Caki2 (cell line): ENCODE measurements around the gene VEGFA. TPM values are rescaled to one million over a fixed set of nuclear protein-coding genes. Genes with fewer than 3 reads are reported as not detected.

Source experiments
- DNase-seq: peaks from one replicate; pipeline ENCODE4 v3.0.0-alpha.2; 2015; ENCODE audit warnings: low read depth
- in situ Hi-C: cut with HindIII; loops from 2 replicates; pipeline ENCODE4 v1.10.0; 2016; ENCODE audit warnings: low sequenced_read_pairs, low pct_unique_long_range_greater_than_20kb, mixed read lengths
- total RNA-seq: library from RNA; depleted of rRNA; stranded (reverse); fragments of >200 nt; shearing (Covaris generic); gene quantifications from 2 replicates; pipeline ENCODE4 v1.2.3, GENCODE V29; 2014; ENCODE audit warnings: low replicate concordance

VEGFA gene
- total RNA-seq, 1 experiment from 2014 or later, result 40.0 TPM

- in situ Hi-C loops, result no loop called here
- DNase-seq, result no peak
Measured at GRCh38 chr6:43793154-43793874, 23.3 kb downstream of the VEGFA start.

- DNase-seq, result no peak
- in situ Hi-C loops, result no loop called here
Measured at GRCh38 chr6:43793875-43794242, 23.8 kb downstream of the VEGFA start.

GRCh38 chr6:43795421-43795820 lies 25.4 kb downstream of the VEGFA start:
- no peak for DNase-seq
- in situ Hi-C loops, result no loop called here

- in situ Hi-C loops, result no loop called here
- DNase-seq, result no peak
Measured at GRCh38 chr6:43796168-43796567, 26.2 kb downstream of the VEGFA start.

- no peak for DNase-seq
- in situ Hi-C loops, result no loop called here
Measured at GRCh38 chr6:43796903-43797890, 27.2 kb downstream of the VEGFA start.

GRCh38 chr6:43797919-43798318 lies 27.9 kb downstream of the VEGFA start:
- DNase-seq, result no peak
- in situ Hi-C loops, result no loop called here

- DNase-seq, result peak; percentile 94
- in situ Hi-C loops, result no loop called here
Measured at GRCh38 chr6:43798688-43799444, 28.9 kb downstream of the VEGFA start.

GRCh38 chr6:43799551-43800297 lies 29.7 kb downstream of the VEGFA start:
- in situ Hi-C loops, result no loop called here
- DNase-seq, result no peak

GRCh38 chr6:43800298-43800623 lies 30.2 kb downstream of the VEGFA start:
- in situ Hi-C loops, result no loop called here

GRCh38 chr6:43800746-43801494 lies 30.9 kb downstream of the VEGFA start:
- in situ Hi-C loops, result no loop called here
- DNase-seq, result no peak

More at GRCh38 chr6:43800298-43800623, 30.2 kb downstream of the VEGFA start:
- no peak for DNase-seq

- DNase-seq, result no peak
- in situ Hi-C loops, result no loop called here
Measured at GRCh38 chr6:43801495-43802181, 31.6 kb downstream of the VEGFA start.

- no peak for DNase-seq
- in situ Hi-C loops, result no loop called here
Measured at GRCh38 chr6:43803055-43803782, 33.2 kb downstream of the VEGFA start.

GRCh38 chr6:43803783-43804549 lies 34.0 kb downstream of the VEGFA start:
- in situ Hi-C loops, result no loop called here
- DNase-seq, result peak; percentile 78

- in situ Hi-C loops, result no loop called here
- no peak for DNase-seq
Measured at GRCh38 chr6:43804550-43805223, 34.7 kb downstream of the VEGFA start.

GRCh38 chr6:43805699-43806042 lies 35.7 kb downstream of the VEGFA start:
- DNase-seq, result no peak
- in situ Hi-C loops, result no loop called here
